Measurements from ENCODE around the gene SSBP4. TPM values are rescaled to one million over a fixed set of nuclear protein-coding genes. Genes with fewer than 3 reads are reported as not detected.
A peak's percentile ranks its signal among the peaks of the same experiment; 100 is the strongest.

Gene SSBP4
- total RNA-seq, 1 donor: 77.8 TPM

GRCh38 chr19:18416778-18417249 lies 2.4 kb upstream of the SSBP4 start:
- Histone ChIP-seq H3K4me2 (ENCODE audit: insufficient read depth, low read length) (peak overlapping the region; percentile 85), H3K4me3 (ENCODE audit: insufficient read depth, low read length) (peak overlapping the region; percentile 70), H3K9me3 (ENCODE audit: low read depth, low read length) (no peaks in the 10 kb centered on the region), H4K20me1 (ENCODE audit: insufficient read depth, low read length) (peaks cover 15% of the 10 kb centered on the region), H3K36me3 (ENCODE audit: insufficient read depth, low read length) (no peaks in the 10 kb centered on the region), H3K27me3 (ENCODE audit: insufficient read depth, low read length) (no peaks in the 10 kb centered on the region), H2AFZ (ENCODE audit: low read length) (peak overlapping the region; percentile 77), H3K4me1 (ENCODE audit: insufficient read depth, low read length) (peaks cover 57% of the 10 kb centered on the region), H3K27ac (ENCODE audit: low read depth, low read length) (peak overlapping the region; percentile 84), H3K79me2 (ENCODE audit: insufficient read depth, low read length) (peaks cover 29% of the 10 kb centered on the region)
- DNase-seq (ENCODE audit: insufficient read length, low spot score, missing footprints): peak; percentile 99
- no peak for TF ChIP-seq CTCF (IDR thresholded peaks at IDR 0.05; ENCODE audit: extremely low read depth, low read depth, low read length)

- TF ChIP-seq CTCF (IDR thresholded peaks at IDR 0.05; ENCODE audit: extremely low read depth, low read depth, low read length): no peak
- H3K9me3 ChIP-seq (ENCODE audit: low read depth, low read length): no peaks in the 10 kb centered on the region
- H3K36me3 ChIP-seq (ENCODE audit: insufficient read depth, low read length): no peaks in the 10 kb centered on the region
- H3K4me1 ChIP-seq (ENCODE audit: insufficient read depth, low read length): peaks cover 57% of the 10 kb centered on the region
- H3K4me2 ChIP-seq (ENCODE audit: insufficient read depth, low read length): peak overlapping the region; percentile 85
- H2AFZ ChIP-seq (ENCODE audit: low read length): peak overlapping the region; percentile 77
- peak overlapping the region; percentile 84 for H3K27ac ChIP-seq (ENCODE audit: low read depth, low read length)
- DNase-seq (ENCODE audit: insufficient read length, low spot score, missing footprints): peak; percentile 98
- H3K27me3 ChIP-seq (ENCODE audit: insufficient read depth, low read length): no peaks in the 10 kb centered on the region
- H3K4me3 ChIP-seq (ENCODE audit: insufficient read depth, low read length): peak overlapping the region; percentile 70
- peaks cover 35% of the 10 kb centered on the region for H3K79me2 ChIP-seq (ENCODE audit: insufficient read depth, low read length)
- peaks cover 21% of the 10 kb centered on the region for H4K20me1 ChIP-seq (ENCODE audit: insufficient read depth, low read length)
Observed at GRCh38 chr19:18417250-18418028, 1.8 kb upstream of the SSBP4 start.

GRCh38 chr19:18418029-18418482 lies 1.1 kb upstream of the SSBP4 start:
- Histone ChIP-seq H3K36me3 (ENCODE audit: insufficient read depth, low read length) (no peaks in the 10 kb centered on the region), H3K79me2 (ENCODE audit: insufficient read depth, low read length) (peaks cover 41% of the 10 kb centered on the region), H4K20me1 (ENCODE audit: insufficient read depth, low read length) (peaks cover 27% of the 10 kb centered on the region), H3K27ac (ENCODE audit: low read depth, low read length) (peak overlapping the region; percentile 69), H3K4me3 (ENCODE audit: insufficient read depth, low read length) (peak overlapping the region; percentile 48), H3K4me2 (ENCODE audit: insufficient read depth, low read length) (peak overlapping the region; percentile 85), H3K4me1 (ENCODE audit: insufficient read depth, low read length) (peaks cover 57% of the 10 kb centered on the region), H3K27me3 (ENCODE audit: insufficient read depth, low read length) (no peaks in the 10 kb centered on the region), H3K9me3 (ENCODE audit: low read depth, low read length) (no peaks in the 10 kb centered on the region), H2AFZ (ENCODE audit: low read length) (no peak overlapping the region)
- TF ChIP-seq CTCF (IDR thresholded peaks at IDR 0.05; ENCODE audit: extremely low read depth, low read depth, low read length): no peak
- peak; percentile 86 for DNase-seq (ENCODE audit: insufficient read length, low spot score, missing footprints)

- Histone ChIP-seq H3K4me1 (ENCODE audit: insufficient read depth, low read length) (peaks cover 57% of the 10 kb centered on the region), H3K9me3 (ENCODE audit: low read depth, low read length) (no peaks in the 10 kb centered on the region), H3K4me2 (ENCODE audit: insufficient read depth, low read length) (peak overlapping the region; percentile 84), H3K36me3 (ENCODE audit: insufficient read depth, low read length) (no peaks in the 10 kb centered on the region), H3K27ac (ENCODE audit: low read depth, low read length) (peak overlapping the region; percentile 69), H2AFZ (ENCODE audit: low read length) (peak overlapping the region; percentile 85), H3K79me2 (ENCODE audit: insufficient read depth, low read length) (peaks cover 47% of the 10 kb centered on the region), H4K20me1 (ENCODE audit: insufficient read depth, low read length) (peaks cover 33% of the 10 kb centered on the region), H3K4me3 (ENCODE audit: insufficient read depth, low read length) (peak overlapping the region; percentile 81), H3K27me3 (ENCODE audit: insufficient read depth, low read length) (no peaks in the 10 kb centered on the region)
- TF ChIP-seq CTCF (IDR thresholded peaks at IDR 0.05; ENCODE audit: extremely low read depth, low read depth, low read length): no peak
- peak; percentile 87 for DNase-seq (ENCODE audit: insufficient read length, low spot score, missing footprints)
Observed at GRCh38 chr19:18418483-18419194, 559 bp upstream of the SSBP4 start.
